GM12878 (cell line): ENCODE data around the gene GRK2. TPM values are rescaled to one million over a fixed set of nuclear protein-coding genes. Genes with fewer than 3 reads are reported as not detected.
A peak's percentile ranks its signal among the peaks of the same experiment; 100 is the strongest.

ENCODE experiments used
- EED ChIP-seq: sonication (generic); IDR thresholded peaks from 2 replicates; pipeline ENCODE4 v1.6.1; 2016; ENCODE audit warnings: antibody characterized with exemption, low read depth
- IKZF1 ChIP-seq: fragments of 450-650 bp; conservative IDR thresholded peaks from 2 replicates; pipeline ENCODE4 v1.6.1; 2017; ENCODE audit warnings: antibody characterized with exemption, mild to moderate bottlenecking
- KLF5 ChIP-seq: fragments of 450-650 bp; IDR thresholded peaks from 2 replicates; pipeline ENCODE4 v1.6.1; 2014; ENCODE audit warnings: mild to moderate bottlenecking; ENCODE audit not compliant: partially characterized antibody
- MTA2 ChIP-seq: fragments of 450-650 bp; IDR thresholded peaks from 2 replicates; pipeline ENCODE4 v1.6.1; 2016; ENCODE audit warnings: low read depth, mild to moderate bottlenecking, moderate library complexity
- MXI1 ChIP-seq: fragments of 150-350 bp; IDR thresholded peaks from 2 replicates; pipeline ENCODE4 v1.6.1; 2011; ENCODE audit warnings: low read depth, mild to moderate bottlenecking, inconsistent platforms, low read length, improper control_type of control experiment
- MYB ChIP-seq: fragments of 150-350 bp; IDR thresholded peaks from 2 replicates; pipeline ENCODE4 v1.6.1; 2014; ENCODE audit warnings: mild to moderate bottlenecking, low read depth, low read length, borderline replicate concordance
- NFIC ChIP-seq: IDR thresholded peaks from 2 replicates; pipeline ENCODE4 v1.6.1; 2012; ENCODE audit warnings: low read depth, mild to moderate bottlenecking, inconsistent platforms, low read length, moderate library complexity
- NFYB ChIP-seq: IDR thresholded peaks from 2 replicates; pipeline ENCODE4 v1.6.1; 2011; ENCODE audit warnings: low read depth, mild to moderate bottlenecking, low read length, improper control_type of control experiment, moderate library complexity; ENCODE audit not compliant: insufficient read depth
- POU2F2 ChIP-seq: IDR thresholded peaks from 3 replicates; pipeline ENCODE4 v1.6.1; 2011; ENCODE audit warnings: low read depth, mild to moderate bottlenecking, low read length, borderline replicate concordance
- RB1 ChIP-seq: fragments of 450-650 bp; formaldehyde crosslinking; IDR thresholded peaks from 2 replicates; pipeline ENCODE4 v1.6.1; 2017; ENCODE audit warnings: mild to moderate bottlenecking, borderline replicate concordance
- YY1 ChIP-seq: IDR thresholded peaks from 2 replicates; pipeline ENCODE4 v1.6.1; 2011; ENCODE audit warnings: low read depth, mild to moderate bottlenecking, low read length
- polyA plus RNA-seq, 11 experiments: library from polyadenylated mRNA; depleted of rRNA in 4 of 11; unstranded in 6 of 11; stranded (reverse) in 5 of 11; fragments of >200 nt; fragmentation: Nextera tagmentation in 4 of 11; fragmentation: Illumina TruSeq in 1 of 11; extraction: Ambion mirVana in 4 of 11; extraction: Trizol in 1 of 11; gene quantifications; 1 replicate in 1 of 11; 2 replicates in 10 of 11; pipeline versions ENCODE4 v1.2.1 to v1.2.3, GENCODE V29; 2011 to 2016; ENCODE audit warnings: inconsistent platforms in 2 of 11, missing spikeins in 2 of 11, low read depth in 1 of 11
- total RNA-seq, 4 experiments: library from RNA; depleted of rRNA in 3 of 4; stranded (reverse); fragments of >200 nt in 3 of 4; fragmentation: Illumina TruSeq in 1 of 4; extraction: Trizol in 1 of 4; gene quantifications; 2 replicates each; pipeline versions ENCODE4 v1.2.1 to v1.2.3, GENCODE V29; 2013 to 2021
- TF ChIP-seq, protein P1 (sequence below): fragments of 450-650 bp; IDR thresholded peaks from 2 replicates; pipeline ENCODE4 v1.6.1; 2018; ENCODE audit warnings: borderline replicate concordance, mild to moderate bottlenecking; ENCODE audit not compliant: partially characterized antibody
- TF ChIP-seq, protein P2 (sequence below): IDR thresholded peaks from 2 replicates; pipeline ENCODE4 v1.6.1; 2011; ENCODE audit warnings: borderline replicate concordance, low read depth, mild to moderate bottlenecking, moderate library complexity, low read length; ENCODE audit not compliant: insufficient read depth, poor library complexity, severe bottlenecking
- TF ChIP-seq, protein P3 (sequence below): fragments of 450-650 bp; formaldehyde crosslinking; IDR thresholded peaks from 2 replicates; pipeline ENCODE4 v1.4.0; 2022; ENCODE audit warnings: mild to moderate bottlenecking, moderate library complexity
- TF ChIP-seq, protein P4 (sequence below): fragments of 450-650 bp; IDR thresholded peaks from 2 replicates; pipeline ENCODE4 v1.6.1; 2017; ENCODE audit warnings: mild to moderate bottlenecking, moderate library complexity

Gene GRK2
- total and polyA plus RNA-seq, 10 of the 15 experiments (the other 5 are each of a cell fraction or from before 2014, with no cell fraction given) = 1.0 to 160 (median 66.1) TPM

DNA sequence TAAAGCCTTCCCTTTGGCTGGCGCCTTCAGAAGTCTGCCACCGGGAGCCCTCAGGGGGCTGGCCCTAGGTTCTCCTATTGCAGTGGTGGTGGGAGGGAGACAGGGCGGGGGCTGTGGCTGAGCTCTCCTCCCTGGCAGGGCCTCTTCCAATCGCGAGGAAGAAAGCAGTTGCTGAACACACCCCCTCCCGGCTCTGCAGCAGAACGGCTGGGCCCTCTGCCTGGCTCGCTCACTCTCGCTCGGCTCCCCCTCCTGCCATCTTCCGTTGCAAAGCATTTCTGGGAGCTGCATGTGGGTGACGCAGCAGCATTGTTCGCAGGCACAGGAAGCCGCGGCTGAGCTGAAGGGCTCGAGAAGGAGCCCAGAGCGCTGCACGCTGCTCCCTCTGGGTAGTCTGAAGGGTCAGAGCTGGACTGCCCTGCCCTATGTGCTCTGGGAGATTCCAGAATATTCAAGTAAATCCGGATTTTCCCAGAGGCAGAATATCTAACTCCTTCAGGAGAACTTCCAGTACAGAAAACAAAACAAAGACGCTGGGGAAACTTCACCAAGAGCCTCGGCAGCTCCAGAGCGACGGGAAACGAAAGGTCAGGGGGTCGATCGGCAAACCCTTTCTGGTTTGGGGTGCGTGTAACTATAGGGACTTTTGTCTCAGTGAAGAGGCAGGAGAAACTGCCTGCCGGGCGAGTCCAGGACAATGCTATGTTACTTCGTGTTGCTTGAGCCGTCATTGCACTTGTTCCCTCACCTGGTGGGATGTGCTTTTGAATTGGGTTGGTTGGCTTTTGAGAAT is 26.3 kb upstream of the GRK2 start (continued):
- TF ChIP-seq, protein P1, sequence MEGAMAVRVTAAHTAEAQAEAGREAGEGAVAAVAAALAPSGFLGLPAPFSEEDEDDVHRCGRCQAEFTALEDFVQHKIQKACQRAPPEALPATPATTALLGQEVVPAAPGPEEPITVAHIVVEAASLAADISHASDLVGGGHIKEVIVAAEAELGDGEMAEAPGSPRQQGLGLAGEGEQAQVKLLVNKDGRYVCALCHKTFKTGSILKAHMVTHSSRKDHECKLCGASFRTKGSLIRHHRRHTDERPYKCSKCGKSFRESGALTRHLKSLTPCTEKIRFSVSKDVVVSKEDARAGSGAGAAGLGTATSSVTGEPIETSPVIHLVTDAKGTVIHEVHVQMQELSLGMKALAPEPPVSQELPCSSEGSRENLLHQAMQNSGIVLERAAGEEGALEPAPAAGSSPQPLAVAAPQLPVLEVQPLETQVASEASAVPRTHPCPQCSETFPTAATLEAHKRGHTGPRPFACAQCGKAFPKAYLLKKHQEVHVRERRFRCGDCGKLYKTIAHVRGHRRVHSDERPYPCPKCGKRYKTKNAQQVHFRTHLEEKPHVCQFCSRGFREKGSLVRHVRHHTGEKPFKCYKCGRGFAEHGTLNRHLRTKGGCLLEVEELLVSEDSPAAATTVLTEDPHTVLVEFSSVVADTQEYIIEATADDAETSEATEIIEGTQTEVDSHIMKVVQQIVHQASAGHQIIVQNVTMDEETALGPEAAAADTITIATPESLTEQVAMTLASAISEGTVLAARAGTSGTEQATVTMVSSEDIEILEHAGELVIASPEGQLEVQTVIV = peak; percentile 16
- peak; percentile 48 for TF ChIP-seq EED
- TF ChIP-seq, protein P2, sequence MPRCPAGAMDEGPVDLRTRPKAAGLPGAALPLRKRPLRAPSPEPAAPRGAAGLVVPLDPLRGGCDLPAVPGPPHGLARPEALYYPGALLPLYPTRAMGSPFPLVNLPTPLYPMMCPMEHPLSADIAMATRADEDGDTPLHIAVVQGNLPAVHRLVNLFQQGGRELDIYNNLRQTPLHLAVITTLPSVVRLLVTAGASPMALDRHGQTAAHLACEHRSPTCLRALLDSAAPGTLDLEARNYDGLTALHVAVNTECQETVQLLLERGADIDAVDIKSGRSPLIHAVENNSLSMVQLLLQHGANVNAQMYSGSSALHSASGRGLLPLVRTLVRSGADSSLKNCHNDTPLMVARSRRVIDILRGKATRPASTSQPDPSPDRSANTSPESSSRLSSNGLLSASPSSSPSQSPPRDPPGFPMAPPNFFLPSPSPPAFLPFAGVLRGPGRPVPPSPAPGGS = peak; percentile 62
- TF ChIP-seq MTA2 = no peak
- TF ChIP-seq KLF5 = peak; percentile 22
- peak; percentile 98 for TF ChIP-seq MXI1
- TF ChIP-seq YY1 = peak; percentile 83
- TF ChIP-seq NFIC = no peak
- TF ChIP-seq RB1 = peak; percentile 33; the same call in 1 of the 2 replicates
- TF ChIP-seq POU2F2 = peak; percentile 90
- peak; percentile 74; the same call in 1 of the 2 replicates for TF ChIP-seq NFYB
- TF ChIP-seq, protein P3, sequence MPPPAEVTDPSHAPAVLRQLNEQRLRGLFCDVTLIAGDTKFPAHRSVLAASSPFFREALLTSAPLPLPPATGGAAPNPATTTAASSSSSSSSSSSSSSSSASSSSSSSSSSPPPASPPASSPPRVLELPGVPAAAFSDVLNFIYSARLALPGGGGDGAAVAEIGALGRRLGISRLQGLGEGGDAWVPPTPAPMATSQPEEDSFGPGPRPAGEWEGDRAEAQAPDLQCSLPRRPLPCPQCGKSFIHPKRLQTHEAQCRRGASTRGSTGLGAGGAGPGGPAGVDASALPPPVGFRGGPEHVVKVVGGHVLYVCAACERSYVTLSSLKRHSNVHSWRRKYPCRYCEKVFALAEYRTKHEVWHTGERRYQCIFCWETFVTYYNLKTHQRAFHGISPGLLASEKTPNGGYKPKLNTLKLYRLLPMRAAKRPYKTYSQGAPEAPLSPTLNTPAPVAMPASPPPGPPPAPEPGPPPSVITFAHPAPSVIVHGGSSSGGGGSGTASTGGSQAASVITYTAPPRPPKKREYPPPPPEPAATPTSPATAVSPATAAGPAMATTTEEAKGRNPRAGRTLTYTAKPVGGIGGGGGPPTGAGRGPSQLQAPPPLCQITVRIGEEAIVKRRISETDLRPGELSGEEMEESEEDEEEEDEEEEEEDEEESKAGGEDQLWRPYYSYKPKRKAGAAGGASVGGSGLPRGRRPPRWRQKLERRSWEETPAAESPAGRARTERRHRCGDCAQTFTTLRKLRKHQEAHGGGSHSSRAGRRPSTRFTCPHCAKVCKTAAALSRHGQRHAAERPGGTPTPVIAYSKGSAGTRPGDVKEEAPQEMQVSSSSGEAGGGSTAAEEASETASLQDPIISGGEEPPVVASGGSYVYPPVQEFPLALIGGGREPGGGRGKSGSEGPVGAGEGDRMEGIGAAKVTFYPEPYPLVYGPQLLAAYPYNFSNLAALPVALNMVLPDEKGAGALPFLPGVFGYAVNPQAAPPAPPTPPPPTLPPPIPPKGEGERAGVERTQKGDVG = no peak
- no peak for TF ChIP-seq MYB
- TF ChIP-seq, protein P4, sequence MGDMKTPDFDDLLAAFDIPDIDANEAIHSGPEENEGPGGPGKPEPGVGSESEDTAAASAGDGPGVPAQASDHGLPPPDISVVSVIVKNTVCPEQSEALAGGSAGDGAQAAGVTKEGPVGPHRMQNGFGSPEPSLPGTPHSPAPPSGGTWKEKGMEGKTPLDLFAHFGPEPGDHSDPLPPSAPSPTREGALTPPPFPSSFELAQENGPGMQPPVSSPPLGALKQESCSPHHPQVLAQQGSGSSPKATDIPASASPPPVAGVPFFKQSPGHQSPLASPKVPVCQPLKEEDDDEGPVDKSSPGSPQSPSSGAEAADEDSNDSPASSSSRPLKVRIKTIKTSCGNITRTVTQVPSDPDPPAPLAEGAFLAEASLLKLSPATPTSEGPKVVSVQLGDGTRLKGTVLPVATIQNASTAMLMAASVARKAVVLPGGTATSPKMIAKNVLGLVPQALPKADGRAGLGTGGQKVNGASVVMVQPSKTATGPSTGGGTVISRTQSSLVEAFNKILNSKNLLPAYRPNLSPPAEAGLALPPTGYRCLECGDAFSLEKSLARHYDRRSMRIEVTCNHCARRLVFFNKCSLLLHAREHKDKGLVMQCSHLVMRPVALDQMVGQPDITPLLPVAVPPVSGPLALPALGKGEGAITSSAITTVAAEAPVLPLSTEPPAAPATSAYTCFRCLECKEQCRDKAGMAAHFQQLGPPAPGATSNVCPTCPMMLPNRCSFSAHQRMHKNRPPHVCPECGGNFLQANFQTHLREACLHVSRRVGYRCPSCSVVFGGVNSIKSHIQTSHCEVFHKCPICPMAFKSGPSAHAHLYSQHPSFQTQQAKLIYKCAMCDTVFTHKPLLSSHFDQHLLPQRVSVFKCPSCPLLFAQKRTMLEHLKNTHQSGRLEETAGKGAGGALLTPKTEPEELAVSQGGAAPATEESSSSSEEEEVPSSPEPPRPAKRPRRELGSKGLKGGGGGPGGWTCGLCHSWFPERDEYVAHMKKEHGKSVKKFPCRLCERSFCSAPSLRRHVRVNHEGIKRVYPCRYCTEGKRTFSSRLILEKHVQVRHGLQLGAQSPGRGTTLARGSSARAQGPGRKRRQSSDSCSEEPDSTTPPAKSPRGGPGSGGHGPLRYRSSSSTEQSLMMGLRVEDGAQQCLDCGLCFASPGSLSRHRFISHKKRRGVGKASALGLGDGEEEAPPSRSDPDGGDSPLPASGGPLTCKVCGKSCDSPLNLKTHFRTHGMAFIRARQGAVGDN = peak; percentile 65; the same call in 1 of the 2 replicates
- TF ChIP-seq IKZF1 = peak; percentile 61; the same call in 1 of the 2 replicates
